ENCODE data around the gene ITGA11.
A peak's percentile ranks its signal among the peaks of the same experiment; 100 is the strongest.

Gene ITGA11

DNA sequence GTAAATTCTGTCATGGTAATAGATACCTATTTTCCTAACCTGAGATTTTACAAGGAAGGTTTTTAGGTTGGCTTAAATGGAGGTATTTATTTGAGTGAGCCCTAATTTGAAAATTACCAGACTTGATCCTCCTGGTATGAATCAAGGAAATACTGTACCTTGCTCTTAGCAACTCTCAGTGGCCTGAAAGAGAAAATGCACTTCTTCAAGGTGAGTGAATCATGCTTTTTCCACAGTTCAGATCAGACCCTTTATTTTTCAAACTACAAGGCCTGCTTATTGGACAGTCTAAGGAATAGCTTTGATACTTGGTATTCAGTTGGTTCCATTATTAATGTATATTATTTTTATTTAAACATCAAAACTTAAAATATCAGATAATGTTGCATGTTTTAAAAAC lies 139.0 kb downstream of the ITGA11 start:
- Mint-ChIP-seq H3K27me3 (ENCODE audit: low read depth, poor library complexity) (no peaks in the 10 kb centered on the region), H3K4me3 (no peak overlapping the region), H3K4me1 (peaks cover 5% of the 10 kb centered on the region), H3K36me3 (ENCODE audit: low read depth) (peaks cover 41% of the 10 kb centered on the region), H3K27ac (no peak overlapping the region), H3K9me3 (no peaks in the 10 kb centered on the region)
- TF ChIP-seq, protein P1, sequence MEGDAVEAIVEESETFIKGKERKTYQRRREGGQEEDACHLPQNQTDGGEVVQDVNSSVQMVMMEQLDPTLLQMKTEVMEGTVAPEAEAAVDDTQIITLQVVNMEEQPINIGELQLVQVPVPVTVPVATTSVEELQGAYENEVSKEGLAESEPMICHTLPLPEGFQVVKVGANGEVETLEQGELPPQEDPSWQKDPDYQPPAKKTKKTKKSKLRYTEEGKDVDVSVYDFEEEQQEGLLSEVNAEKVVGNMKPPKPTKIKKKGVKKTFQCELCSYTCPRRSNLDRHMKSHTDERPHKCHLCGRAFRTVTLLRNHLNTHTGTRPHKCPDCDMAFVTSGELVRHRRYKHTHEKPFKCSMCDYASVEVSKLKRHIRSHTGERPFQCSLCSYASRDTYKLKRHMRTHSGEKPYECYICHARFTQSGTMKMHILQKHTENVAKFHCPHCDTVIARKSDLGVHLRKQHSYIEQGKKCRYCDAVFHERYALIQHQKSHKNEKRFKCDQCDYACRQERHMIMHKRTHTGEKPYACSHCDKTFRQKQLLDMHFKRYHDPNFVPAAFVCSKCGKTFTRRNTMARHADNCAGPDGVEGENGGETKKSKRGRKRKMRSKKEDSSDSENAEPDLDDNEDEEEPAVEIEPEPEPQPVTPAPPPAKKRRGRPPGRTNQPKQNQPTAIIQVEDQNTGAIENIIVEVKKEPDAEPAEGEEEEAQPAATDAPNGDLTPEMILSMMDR (IDR thresholded peaks at IDR 0.05): no peak
- DNase-seq: no peak

DNA sequence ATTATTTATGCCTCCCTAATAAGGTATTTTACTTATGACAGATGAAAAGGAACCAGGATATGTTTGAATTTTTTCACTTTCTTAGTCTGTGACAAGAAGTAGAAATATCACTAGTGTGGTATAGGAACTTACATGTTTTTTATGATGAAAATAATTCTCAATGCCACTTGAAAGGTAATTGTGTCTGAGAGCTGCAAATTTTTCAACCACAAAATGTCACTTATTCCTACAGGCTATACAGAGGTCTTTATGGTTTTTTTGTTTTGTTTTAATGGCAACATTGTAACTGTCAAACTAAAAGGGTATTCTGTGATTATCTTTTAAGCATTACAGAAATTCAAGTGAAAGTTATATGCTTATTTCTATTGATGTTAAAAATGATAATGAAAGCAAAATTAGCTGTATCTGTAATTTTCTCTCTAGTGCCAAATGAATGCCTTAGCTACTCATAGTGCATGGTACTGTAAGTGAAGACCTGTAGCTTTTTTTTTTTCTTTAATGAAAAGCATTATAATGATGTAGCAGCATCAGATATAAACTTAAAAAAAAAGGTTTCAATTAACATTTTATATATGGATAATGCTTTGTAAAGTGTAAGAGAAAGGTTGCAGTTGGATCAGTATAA lies 139.7 kb downstream of the ITGA11 start:
- Mint-ChIP-seq H3K4me3 (no peak overlapping the region), H3K36me3 (ENCODE audit: low read depth) (peaks cover 45% of the 10 kb centered on the region), H3K27ac (no peak overlapping the region), H3K4me1 (peaks cover 12% of the 10 kb centered on the region), H3K27me3 (ENCODE audit: low read depth, poor library complexity) (no peaks in the 10 kb centered on the region), H3K9me3 (no peaks in the 10 kb centered on the region)
- TF ChIP-seq, protein P1 (IDR thresholded peaks at IDR 0.05): no peak
- no peak for DNase-seq

DNA sequence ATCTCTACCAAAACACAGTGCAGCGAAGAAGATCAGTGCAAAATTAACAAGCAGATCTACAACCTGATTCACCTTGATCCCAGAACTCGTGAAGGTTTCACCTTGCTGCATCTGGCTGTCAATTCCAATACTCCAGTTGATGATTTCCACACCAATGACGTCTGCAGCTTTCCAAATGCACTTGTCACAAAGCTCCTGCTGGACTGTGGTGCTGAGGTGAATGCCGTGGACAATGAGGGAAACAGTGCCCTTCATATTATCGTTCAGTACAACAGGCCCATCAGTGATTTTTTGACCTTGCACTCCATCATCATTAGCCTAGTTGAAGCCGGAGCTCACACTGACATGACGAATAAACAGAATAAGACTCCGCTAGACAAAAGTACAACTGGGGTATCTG lies 141.2 kb downstream of the ITGA11 start:
- H3K27me3 Mint-ChIP-seq (ENCODE audit: low read depth, poor library complexity): no peaks in the 10 kb centered on the region
- H3K27ac Mint-ChIP-seq: no peak overlapping the region
- TF ChIP-seq, protein P1 (IDR thresholded peaks at IDR 0.05): no peak
- H3K9me3 Mint-ChIP-seq: peaks cover under 1% of the 10 kb centered on the region
- no peak overlapping the region for H3K4me3 Mint-ChIP-seq
- no peak for DNase-seq
- H3K4me1 Mint-ChIP-seq: peaks cover 20% of the 10 kb centered on the region
- peaks cover 49% of the 10 kb centered on the region for H3K36me3 Mint-ChIP-seq (ENCODE audit: low read depth)

DNA sequence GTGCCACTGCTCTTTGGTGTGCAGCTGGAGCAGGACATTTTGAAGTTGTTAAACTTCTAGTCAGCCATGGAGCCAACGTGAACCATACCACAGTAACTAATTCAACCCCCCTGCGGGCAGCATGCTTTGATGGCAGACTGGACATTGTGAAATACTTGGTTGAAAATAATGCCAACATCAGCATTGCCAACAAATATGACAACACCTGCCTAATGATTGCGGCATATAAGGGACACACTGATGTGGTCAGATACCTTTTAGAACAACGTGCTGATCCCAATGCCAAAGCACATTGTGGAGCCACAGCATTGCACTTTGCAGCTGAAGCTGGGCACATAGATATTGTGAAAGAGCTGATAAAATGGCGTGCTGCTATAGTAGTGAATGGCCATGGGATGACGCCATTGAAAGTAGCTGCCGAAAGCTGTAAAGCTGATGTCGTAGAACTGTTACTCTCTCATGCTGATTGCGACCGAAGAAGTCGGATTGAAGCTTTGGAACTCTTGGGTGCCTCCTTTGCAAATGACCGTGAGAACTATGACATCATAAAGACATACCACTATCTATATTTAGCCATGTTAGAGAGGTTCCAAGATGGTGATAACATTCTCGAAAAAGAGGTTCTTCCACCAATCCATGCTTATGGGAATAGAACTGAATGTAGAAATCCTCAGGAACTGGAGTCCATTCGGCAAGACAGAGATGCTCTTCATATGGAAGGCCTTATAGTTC lies 142.2 kb downstream of the ITGA11 start:
- Mint-ChIP-seq H3K4me3 (no peak overlapping the region), H3K9me3 (peaks cover 10% of the 10 kb centered on the region), H3K27me3 (ENCODE audit: low read depth, poor library complexity) (no peaks in the 10 kb centered on the region), H3K27ac (no peak overlapping the region), H3K4me1 (peaks cover 16% of the 10 kb centered on the region), H3K36me3 (ENCODE audit: low read depth) (peaks cover 55% of the 10 kb centered on the region)
- TF ChIP-seq, protein P1 (IDR thresholded peaks at IDR 0.05): no peak
- DNase-seq: no peak

DNA sequence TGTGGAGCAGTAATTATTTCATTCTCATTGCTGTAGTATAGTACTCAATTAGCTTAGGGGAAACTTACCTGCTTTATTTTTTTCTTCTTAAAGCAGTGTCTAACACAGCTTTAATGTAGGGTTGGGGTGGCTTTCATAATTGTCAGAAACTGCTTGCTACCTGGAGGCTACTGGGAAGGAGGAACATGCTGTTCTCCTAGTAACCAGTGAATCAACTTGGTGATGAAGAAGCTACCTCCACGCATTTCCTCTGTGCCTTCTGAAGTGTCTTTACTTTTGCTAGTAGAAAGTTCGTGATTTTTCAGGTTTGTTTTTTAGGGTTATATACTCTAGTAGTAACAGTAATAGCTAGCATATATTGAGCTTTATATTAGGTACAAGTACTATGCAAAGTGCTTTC lies 142.9 kb downstream of the ITGA11 start:
- TF ChIP-seq, protein P1 (IDR thresholded peaks at IDR 0.05): no peak
- peaks cover 15% of the 10 kb centered on the region for H3K9me3 Mint-ChIP-seq

DNA sequence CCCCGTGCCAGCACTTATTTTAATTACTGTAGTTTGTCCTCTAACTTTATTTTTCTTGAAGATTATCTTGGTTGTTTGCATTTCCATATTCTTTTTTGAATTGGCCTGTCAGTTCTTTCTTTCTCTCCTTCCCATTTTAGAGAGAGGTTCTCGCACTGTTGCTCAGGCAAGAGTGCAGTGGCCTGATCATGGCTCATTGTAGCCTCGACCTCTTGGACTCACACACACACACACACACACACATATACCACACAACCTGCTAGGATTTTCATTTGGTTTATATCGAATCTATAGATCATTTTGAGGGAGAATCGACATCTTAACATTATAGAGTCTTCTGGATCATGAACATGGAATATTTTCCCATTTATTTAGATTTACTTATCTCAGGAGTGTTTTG lies 145.7 kb downstream of the ITGA11 start:
- peaks cover 28% of the 10 kb centered on the region for H3K4me1 Mint-ChIP-seq
- H3K36me3 Mint-ChIP-seq (ENCODE audit: low read depth): peaks cover 72% of the 10 kb centered on the region
- H3K4me3 Mint-ChIP-seq: no peak overlapping the region
- DNase-seq: no peak
- peaks cover 18% of the 10 kb centered on the region for H3K9me3 Mint-ChIP-seq
- no peak overlapping the region for H3K27ac Mint-ChIP-seq
- TF ChIP-seq, protein P1 (IDR thresholded peaks at IDR 0.05): no peak
- no peaks in the 10 kb centered on the region for H3K27me3 Mint-ChIP-seq (ENCODE audit: low read depth, poor library complexity)

More for the DNA sequence above, 142.9 kb downstream of the ITGA11 start:
- no peak for DNase-seq
- H3K27ac Mint-ChIP-seq: peak overlapping the region; percentile 70
- H3K36me3 Mint-ChIP-seq (ENCODE audit: low read depth): peaks cover 61% of the 10 kb centered on the region
- H3K27me3 Mint-ChIP-seq (ENCODE audit: low read depth, poor library complexity): no peaks in the 10 kb centered on the region
- H3K4me1 Mint-ChIP-seq: peaks cover 15% of the 10 kb centered on the region
- no peak overlapping the region for H3K4me3 Mint-ChIP-seq

All from nephron progenitor cell (in vitro differentiated cells).